NCI-H2171 (cell line): ENCODE results near the gene MX2.
"Not testable (repeated sequence)": the region's sequence is repeated elsewhere in the genome, so short reads cannot be mapped to it uniquely, and the experiment has no call there.

ENCODE experiments used
- DNase-seq: peaks from one replicate; lab custom pipeline; 2025; lab: John Stamatoyannopoulos, UW

Gene MX2, protein sequence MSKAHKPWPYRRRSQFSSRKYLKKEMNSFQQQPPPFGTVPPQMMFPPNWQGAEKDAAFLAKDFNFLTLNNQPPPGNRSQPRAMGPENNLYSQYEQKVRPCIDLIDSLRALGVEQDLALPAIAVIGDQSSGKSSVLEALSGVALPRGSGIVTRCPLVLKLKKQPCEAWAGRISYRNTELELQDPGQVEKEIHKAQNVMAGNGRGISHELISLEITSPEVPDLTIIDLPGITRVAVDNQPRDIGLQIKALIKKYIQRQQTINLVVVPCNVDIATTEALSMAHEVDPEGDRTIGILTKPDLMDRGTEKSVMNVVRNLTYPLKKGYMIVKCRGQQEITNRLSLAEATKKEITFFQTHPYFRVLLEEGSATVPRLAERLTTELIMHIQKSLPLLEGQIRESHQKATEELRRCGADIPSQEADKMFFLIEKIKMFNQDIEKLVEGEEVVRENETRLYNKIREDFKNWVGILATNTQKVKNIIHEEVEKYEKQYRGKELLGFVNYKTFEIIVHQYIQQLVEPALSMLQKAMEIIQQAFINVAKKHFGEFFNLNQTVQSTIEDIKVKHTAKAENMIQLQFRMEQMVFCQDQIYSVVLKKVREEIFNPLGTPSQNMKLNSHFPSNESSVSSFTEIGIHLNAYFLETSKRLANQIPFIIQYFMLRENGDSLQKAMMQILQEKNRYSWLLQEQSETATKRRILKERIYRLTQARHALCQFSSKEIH

DNA sequence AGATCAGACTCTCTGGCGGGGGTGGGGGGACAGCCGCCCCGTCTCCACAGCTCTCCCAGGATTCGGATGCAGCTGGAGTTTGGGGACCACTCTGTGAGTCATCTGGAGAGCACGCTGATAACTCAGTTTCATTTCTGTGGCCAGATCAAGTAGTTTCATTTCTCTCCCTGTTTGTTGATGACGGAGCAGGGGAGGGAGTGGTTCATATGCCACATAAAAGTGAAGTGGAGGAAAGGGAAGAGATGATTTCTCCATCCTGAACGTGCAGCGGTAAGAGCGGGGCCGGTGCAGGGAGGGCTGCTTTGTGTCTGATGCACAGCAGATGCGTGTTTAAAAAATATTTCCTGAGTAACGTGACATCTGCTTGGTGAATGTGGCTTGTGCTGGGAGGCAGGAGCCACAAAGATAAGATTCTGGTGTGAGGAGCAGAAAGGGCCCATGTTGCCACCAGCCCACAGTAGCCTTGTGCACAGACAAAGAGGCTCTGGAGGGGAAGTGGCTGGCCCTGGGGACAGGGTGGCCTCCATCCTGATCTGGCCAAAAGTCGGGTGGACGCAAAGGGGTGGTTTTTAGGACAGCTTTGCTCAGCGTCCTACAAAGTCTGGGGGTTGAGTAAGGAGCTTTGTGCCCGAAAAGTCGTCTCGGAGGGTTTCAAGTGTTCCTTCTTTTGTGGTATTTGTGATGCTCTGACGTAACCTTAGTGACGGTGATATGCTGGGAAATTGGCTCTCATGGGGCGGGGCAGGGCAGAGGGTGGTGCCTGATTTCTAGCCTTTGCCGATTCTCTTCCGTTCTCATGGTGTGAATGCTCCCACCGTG lies at the start of gene MX2:
TSS of gene MX2 (plus strand) at position 242 of the 819 bp plus-strand sequence. CDS start 14,880 bp downstream, outside the sequence.
- no peak for DNase-seq

- DNase-seq, result not testable (repeated sequence)
These were observed 48.3 kb upstream of the MX2 start for GRCh38 chr21:41313285-41314164.

- DNase-seq, result no peak
These were observed 46.1 kb upstream of the MX2 start for GRCh38 chr21:41315726-41316125.

DNA sequence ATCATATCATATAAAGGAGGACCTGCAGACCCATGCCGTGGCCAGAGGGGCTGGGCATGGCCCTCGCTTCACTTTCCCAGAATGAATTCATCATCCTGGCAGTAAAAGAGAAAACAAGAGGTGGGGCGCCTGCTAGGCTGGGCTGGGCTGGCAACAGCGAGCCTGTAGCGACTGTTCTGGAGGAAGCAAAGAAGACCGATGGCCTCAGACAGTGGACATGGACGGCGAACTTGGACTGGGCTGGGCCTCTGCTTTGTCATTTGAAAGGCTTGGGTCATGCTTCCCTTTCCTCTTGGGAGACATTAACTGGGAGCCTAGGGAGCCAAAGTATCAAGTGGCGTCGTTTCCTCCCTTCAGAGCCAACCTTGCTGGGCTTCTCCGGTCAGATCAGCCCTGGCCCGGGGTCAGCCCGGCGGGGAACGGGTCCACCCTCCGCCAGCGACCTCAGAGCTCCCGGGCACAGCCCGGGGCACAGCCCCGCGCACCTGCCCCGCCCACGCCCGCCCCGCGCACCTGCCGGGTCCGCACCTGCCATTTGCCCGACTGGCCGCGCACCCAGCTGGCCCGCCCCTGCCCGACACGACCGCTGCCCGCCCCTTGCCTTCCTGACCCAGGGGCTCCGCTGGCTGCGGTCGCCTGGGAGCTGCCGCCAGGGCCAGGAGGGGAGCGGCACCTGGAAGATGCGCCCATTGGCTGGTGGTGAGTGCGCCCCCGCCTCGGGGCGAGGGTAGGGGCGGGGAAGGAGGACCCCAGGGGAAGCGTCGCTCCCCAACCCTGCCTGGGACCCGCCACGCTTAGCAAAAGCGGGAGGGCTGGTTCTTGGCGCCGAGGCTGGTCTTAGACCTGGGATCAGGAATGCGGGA lies 45.4 kb upstream of the MX2 start, which contains the start of gene FAM3B:
TSS of gene FAM3B (plus strand) at position 602 of the 863 bp plus-strand sequence. CDS start at position 681, 79 bp downstream.
- DNase-seq, result no peak

- DNase-seq, result no peak
These were observed 44.8 kb upstream of the MX2 start for GRCh38 chr21:41317063-41317392.

- no peak for DNase-seq
These were observed 44.4 kb upstream of the MX2 start for GRCh38 chr21:41317458-41317857.

DNA sequence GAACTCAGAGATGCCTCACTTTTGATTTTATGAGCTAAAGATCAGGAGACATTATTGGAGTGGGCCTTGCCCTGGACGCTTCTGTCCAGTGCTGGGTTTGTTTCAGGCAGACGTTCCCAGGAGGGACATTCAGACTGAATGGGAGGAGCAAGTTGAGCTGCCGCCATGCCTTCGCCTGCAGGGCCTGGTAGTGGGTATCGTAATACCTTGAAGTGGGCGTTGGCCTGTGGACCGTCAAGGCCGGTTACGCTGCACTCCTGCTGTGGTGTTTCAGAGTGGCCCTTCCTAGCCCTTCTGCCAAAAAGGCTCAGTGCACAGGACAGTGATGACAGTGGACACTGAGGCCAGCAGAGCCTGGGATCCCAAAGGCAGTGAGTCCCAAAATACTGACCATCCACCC lies 43.6 kb upstream of the MX2 start:
- no peak for DNase-seq

DNA sequence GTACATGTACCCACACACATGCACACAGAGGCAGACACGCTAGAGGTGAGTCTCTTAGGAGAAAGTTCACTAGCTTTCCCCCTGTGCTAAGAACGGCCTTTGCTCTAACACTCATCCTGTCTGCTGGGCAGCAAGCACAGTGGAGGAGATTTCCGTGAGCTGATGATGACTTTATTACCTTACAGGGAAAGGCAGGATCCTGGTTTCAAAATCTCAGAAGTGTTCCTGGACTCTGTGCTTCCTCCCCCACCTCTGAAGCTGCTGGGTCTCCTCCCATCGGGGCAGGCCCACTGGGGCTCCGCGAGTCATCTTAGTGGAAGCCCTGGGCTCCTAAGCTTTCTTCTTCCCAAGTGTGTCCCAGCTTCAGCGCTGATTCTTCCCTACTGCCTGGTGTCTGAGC lies 42.6 kb upstream of the MX2 start:
- DNase-seq, result no peak

DNA sequence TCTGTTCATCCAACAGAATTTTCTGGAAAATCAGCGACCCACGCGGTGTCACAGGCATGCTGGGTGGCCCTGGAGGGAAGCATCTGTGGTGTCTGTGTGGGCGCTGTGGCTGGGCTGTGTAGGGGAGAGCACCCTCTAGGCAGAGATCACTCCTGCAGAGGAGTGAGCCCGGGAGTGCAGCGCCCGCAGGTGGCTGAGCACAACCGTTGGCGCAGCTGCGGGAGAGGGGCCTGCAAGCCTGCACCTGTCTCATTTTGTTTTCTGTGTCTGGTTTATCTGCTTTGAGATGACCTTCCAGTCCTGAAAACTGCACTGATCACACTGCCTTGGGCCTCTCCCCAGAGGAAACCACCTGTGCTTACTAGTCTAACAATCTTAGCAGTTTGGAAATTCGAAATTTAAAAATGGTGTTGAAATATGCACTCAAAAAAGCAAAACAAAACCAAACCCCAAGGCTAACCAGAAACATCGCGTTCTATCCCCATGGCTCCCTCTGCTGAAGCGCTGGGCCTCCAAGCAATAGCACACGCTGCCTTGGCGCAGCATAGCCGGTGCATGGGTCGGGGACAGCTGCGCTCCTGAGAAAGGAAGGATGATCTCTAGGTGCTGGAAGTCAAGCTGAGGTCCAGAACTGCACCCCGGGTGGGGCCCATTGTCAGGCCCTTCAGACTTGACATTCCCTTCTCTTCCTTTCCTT lies 40.5 kb upstream of the MX2 start:
- DNase-seq, result no peak

DNA sequence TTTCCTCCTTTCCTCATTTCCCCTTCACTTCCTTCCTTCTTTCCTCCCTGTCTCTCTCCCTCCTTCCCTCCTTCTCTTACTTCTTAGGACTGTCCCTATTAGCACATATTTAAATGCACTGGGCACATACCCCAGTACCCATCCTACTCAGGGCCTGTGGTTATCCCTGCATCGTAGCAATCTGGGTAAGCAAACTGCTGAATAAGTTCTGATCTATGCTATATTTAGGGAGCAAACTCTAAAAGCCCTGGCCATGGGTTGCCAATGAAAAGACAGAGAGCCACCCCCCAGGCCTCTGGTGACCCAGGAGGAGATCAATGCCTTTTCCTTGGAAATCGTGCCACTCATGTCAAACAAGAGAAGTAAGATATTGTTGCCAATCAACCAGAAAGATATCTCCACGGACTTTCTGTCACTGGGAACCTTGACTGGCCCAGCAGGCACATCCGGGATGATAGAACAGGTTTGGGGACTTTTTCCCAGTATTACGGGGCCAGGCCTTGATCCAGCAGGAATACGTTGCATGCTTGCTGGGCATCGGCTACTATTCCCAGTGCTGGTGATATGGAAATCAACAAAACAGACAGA lies 39.8 kb upstream of the MX2 start:
- no peak for DNase-seq

GRCh38 chr21:41322496-41323382 lies 39.1 kb upstream of the MX2 start:
- DNase-seq, result no peak

DNA sequence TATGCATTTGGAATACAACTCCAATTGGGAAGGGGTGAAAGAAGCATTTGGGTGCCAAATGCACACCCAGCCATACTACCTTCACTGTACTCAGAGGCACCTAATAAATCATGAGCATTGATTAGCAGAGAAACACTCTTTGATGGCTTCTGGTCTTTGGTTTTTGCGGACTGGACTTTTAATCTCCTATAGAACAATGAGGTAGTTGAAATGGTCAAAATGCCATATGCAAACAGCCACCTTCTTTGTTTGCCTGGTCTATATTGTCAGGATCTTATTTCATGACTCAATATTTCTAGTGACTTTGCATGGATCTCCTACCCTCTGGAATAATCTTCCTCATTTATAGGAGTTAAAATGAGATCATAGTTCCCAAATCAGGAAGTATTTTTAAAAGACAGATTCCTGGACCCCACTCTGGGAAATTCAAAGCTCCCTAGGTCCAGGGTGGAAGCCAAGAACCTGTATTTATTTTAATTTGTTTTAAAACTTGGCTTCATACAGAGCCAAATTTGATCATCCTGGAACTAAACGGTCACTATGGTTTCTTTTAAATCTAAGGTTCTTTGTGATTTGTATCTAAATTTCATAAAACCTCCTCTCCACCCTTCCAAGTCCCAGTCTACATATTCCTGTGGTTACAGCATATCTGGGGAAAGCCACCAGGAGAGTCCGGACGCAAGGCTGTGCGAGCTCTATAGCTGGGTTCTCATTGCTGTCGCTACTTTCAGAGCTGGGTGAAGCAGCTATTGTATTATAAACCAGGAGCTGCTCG lies 36.5 kb upstream of the MX2 start:
- DNase-seq, result no peak

DNA sequence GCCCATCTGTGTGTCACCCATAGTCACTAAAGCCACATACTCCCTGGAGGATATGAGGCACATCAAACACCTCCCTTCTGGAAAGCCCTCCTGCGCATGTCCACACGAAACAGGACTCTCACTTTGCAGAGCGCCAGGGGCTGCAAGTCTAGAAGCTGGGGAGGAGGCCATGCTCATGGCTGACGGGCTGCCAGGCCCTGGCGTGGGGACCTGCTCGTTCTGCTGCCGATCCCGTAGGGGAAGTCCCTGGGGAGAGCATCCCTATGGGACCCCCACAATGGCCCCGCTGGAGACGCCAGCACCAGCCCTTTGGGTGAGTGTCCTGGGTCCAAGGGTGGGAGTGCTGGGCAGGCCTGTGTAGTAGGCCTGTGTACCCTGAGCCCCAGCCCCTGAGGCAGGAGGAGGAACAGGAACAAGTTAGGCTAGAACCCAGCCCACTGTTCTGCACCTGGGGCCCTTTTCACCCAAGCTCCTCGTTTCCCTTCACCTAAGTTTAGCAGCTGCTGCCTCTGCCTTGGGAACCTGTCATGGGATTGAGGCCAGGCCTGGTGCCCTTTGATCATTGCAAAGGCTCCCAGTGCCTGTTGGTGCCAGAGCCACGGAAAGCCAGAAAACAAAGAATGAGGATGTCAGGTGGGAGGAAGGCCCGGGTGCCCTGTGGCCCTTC lies 35.3 kb upstream of the MX2 start:
- DNase-seq, result no peak

- DNase-seq, result no peak
These were observed 34.1 kb upstream of the MX2 start for GRCh38 chr21:41327753-41328152.

DNA sequence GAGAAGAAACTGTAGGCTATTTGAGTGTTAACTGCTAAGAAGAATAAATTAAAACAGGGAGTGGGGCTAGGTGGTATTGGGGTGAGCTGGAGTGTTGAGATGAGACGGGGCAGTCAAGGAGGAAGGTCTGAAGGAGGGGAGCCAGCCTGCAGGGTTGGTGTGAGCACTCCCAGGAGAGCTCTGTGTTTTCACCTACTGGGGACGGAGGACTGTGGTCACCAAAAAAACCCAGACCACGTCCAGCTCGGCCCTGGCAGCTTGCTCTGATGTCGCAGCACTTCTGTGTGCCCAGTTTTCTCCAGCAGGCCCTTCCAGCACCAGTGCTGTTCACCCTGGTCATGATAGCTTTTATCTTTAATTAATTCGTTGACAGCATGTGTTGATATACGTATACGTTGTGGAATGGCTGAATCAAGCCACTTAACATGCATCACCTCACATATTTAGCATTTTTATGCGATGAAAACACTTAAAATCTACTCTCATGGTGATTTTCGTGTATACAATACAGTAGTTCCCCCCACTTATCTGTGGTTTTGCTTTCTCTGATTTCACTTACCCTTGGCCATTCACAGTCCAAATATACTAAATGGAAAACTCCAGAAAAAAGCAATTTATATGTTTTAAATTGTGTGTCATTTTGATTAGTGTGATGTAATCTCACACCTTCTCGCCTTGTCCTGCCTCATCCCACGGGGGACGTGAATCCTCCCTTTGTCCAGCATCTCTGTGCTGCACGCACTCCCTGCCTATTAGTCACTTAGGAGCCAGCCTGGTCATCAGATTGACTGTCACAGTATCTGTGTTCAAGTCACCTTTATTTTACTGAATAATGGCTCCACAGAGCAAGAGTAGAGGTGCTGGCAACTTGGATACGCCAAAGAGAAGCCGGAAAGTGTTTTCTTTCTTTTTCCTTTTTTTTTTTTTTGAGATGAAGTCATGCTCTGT lies 32.9 kb upstream of the MX2 start:
- no peak for DNase-seq

DNA sequence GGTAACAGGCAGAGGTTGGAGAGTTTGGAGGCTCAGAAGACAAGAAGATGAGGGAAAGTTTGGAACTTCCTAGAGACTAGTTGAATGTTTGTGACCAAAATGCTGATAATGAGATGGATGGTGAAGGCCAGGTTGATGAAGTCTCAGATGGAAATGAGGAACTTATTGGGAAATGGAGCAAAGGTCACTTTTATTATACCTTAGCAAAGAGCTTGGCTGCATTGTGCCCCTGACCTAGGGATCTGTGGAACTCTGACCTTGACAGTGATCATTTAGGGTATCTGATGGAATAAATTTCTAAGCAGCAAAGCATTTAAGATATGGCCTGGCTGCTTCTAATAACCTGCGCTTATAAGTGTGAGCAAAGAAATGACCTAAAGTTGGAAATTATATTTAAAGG lies 28.1 kb upstream of the MX2 start:
- no peak for DNase-seq
